ENCODE measurements around the gene POSTN. TPM values are rescaled to one million over a fixed set of nuclear protein-coding genes. Genes with fewer than 3 reads are reported as not detected.

POSTN gene
- total RNA-seq, 4 donors from 2014 or later: 124 to 351 (median 232) TPM

DNA sequence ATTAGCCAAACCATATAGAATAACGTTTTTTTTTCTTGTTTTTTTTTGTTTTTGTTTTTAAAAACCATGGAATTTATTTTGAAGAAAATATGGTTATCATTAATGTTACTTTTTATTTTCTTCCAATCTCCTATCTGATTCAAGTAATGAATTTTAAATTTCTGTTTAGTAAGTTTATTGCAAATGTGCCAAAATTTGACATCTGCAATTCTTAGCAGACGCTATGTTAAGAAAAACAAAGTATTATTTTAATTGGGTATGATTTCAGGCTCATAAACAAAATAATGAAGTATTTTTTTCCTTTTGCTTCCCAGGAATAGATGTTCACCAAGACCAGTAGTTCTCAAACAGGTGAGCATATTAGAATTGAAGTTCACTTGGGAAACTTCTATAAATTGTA, 63.1 kb downstream of the POSTN start:
- H3K9me3 ChIP-seq: peaks cover 5% of the 10 kb centered on the region
- H3K36me3 ChIP-seq: no peaks in the 10 kb centered on the region
- no peak for DNase-seq (ENCODE audit: low spot score in 2 of 2)
- 65% methylated on average over 2 of the region's 2 CpGs for WGBS
- H3K4me1 ChIP-seq: no peaks in the 10 kb centered on the region
- no peak overlapping the region for H3K4me3 ChIP-seq
- no peak overlapping the region for H3K27ac ChIP-seq
- H3K27me3 ChIP-seq: no peaks in the 10 kb centered on the region
- no peak for TF ChIP-seq POLR2AphosphoS5 (IDR thresholded peaks at IDR 0.05)
- no peak for TF ChIP-seq EP300 (IDR thresholded peaks at IDR 0.05)
- no peak for TF ChIP-seq POLR2A (IDR thresholded peaks at IDR 0.05)
- TF ChIP-seq, protein P1, sequence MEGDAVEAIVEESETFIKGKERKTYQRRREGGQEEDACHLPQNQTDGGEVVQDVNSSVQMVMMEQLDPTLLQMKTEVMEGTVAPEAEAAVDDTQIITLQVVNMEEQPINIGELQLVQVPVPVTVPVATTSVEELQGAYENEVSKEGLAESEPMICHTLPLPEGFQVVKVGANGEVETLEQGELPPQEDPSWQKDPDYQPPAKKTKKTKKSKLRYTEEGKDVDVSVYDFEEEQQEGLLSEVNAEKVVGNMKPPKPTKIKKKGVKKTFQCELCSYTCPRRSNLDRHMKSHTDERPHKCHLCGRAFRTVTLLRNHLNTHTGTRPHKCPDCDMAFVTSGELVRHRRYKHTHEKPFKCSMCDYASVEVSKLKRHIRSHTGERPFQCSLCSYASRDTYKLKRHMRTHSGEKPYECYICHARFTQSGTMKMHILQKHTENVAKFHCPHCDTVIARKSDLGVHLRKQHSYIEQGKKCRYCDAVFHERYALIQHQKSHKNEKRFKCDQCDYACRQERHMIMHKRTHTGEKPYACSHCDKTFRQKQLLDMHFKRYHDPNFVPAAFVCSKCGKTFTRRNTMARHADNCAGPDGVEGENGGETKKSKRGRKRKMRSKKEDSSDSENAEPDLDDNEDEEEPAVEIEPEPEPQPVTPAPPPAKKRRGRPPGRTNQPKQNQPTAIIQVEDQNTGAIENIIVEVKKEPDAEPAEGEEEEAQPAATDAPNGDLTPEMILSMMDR (IDR thresholded peaks at IDR 0.05): no peak

DNA sequence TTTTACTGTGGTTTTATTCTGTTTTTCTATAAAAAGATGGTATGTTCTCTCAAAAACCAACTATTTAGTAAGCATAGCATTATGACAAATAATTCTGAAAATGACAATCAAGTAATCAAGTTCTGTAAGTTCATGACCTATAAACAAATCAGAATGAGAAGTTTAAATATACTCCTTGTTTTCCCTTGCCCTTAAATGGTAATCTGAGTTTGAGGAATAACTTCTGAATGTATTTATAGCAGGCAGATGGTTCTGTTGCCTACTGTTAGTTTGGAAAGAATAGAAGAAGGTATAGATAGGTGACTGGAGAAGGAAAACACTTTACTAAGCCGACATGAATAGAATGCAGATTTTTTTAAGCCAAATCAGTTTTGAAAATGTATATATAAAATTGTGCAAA, 63.9 kb downstream of the POSTN start:
- Histone ChIP-seq H3K9me3 (peaks cover 5% of the 10 kb centered on the region), H3K36me3 (no peaks in the 10 kb centered on the region), H3K4me1 (no peaks in the 10 kb centered on the region), H3K27ac (no peak overlapping the region), H3K27me3 (no peaks in the 10 kb centered on the region), H3K4me3 (no peak overlapping the region)
- TF ChIP-seq, protein P1 (IDR thresholded peaks at IDR 0.05): no peak
- TF ChIP-seq EP300 (IDR thresholded peaks at IDR 0.05) (no peak), POLR2A (IDR thresholded peaks at IDR 0.05) (no peak), POLR2AphosphoS5 (IDR thresholded peaks at IDR 0.05) (no peak)
- WGBS: 96% methylated on average over 1 of the region's 1 CpG
- DNase-seq (ENCODE audit: low spot score in 2 of 2): no peak

DNA sequence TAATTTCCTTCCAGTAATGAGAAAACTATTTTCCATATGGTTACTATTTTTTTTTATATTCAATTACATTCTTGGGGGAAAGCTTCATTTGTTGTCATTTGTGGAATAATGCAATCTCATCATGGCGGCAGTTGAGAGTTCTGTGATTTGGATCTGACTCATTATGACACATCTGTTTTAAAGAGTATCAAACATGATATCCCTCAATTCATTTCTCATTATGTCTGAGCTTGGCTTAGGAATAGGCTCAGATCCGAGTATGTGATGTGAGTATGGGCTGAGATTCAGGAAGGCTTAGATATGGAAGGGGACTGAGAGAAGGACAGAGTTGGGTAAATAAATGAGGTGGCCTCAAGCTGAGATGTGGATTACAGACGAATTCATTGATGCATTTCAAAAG, 64.4 kb downstream of the POSTN start:
- Histone ChIP-seq H3K36me3 (no peaks in the 10 kb centered on the region), H3K27ac (no peak overlapping the region), H3K27me3 (no peaks in the 10 kb centered on the region), H3K9me3 (peaks cover 5% of the 10 kb centered on the region), H3K4me3 (no peak overlapping the region), H3K4me1 (no peaks in the 10 kb centered on the region)
- DNase-seq (ENCODE audit: low spot score in 2 of 2): no peak
- 57% methylated on average over 3 of the region's 3 CpGs for WGBS
- TF ChIP-seq EP300 (IDR thresholded peaks at IDR 0.05) (no peak), POLR2AphosphoS5 (IDR thresholded peaks at IDR 0.05) (no peak), POLR2A (IDR thresholded peaks at IDR 0.05) (no peak)
- TF ChIP-seq, protein P1 (IDR thresholded peaks at IDR 0.05): no peak

DNA sequence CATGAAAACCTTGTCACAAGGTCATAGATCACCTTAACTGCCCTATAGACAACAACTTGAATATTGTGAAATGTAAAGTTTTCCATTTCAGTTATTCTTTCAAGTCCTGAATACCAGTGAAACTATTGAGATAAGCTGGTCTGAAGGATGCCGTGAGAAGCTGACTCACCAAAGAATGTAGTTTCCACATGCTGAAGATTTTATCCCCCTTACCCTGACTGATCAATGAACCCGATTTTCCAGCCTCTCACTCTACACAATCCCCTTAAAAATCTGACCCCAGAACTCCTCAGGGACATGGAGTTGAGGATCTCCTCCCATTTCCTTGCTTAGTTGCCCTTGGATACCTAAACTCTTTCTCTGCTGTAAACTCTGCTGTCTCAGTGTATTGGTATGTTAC, 67.5 kb downstream of the POSTN start:
- Histone ChIP-seq H3K4me1 (no peaks in the 10 kb centered on the region), H3K36me3 (no peaks in the 10 kb centered on the region), H3K27me3 (no peaks in the 10 kb centered on the region), H3K27ac (no peak overlapping the region), H3K9me3 (peaks cover 5% of the 10 kb centered on the region), H3K4me3 (no peak overlapping the region)
- 81% methylated on average over 2 of the region's 2 CpGs for WGBS
- DNase-seq (ENCODE audit: low spot score in 2 of 2): no peak
- TF ChIP-seq, protein P1 (IDR thresholded peaks at IDR 0.05): no peak
- no peak for TF ChIP-seq POLR2A (IDR thresholded peaks at IDR 0.05)
- no peak for TF ChIP-seq EP300 (IDR thresholded peaks at IDR 0.05)
- no peak for TF ChIP-seq POLR2AphosphoS5 (IDR thresholded peaks at IDR 0.05)

DNA sequence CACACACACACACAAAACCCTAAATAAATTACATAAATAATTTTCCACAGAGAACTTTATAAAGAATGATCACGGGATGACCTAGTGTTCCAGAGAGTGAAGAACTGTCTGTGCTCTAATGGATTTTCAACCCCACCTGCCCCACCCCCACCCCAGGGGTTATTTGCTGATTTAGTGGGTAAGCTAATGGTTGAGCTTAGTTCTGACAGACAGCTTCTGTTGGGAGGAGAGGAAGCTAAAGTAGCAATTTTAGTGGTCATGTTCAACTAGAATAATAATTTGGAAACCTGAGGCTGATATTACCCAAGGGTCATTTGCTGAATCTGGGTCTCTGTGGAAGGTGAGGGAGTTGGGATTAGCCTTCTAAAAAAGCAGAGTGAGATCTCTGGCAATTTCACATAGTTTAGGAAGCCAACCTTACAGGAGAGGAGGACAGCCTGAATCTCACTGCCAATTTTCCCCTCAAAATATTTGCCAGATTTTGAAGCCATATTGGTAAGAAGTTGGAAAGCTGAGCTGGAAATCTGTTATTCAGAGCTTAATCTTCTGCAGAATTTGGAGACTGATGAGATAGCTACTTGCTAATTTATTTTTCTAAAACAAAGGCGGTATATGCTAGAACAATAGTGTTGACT, 68.7 kb downstream of the POSTN start:
- TF ChIP-seq EP300 (IDR thresholded peaks at IDR 0.05): no peak
- TF ChIP-seq, protein P1 (IDR thresholded peaks at IDR 0.05): no peak
- TF ChIP-seq POLR2AphosphoS5 (IDR thresholded peaks at IDR 0.05): no peak
- no peak for TF ChIP-seq POLR2A (IDR thresholded peaks at IDR 0.05)
- Histone ChIP-seq H3K4me3 (no peak overlapping the region), H3K4me1 (no peaks in the 10 kb centered on the region), H3K9me3 (peaks cover 5% of the 10 kb centered on the region), H3K27me3 (no peaks in the 10 kb centered on the region), H3K27ac (no peak overlapping the region), H3K36me3 (no peaks in the 10 kb centered on the region)
- no peak for DNase-seq (ENCODE audit: low spot score in 2 of 2)
- 64% methylated on average over 2 of the region's 2 CpGs for WGBS
